Peyer's patch (tissue), 4 donors: ENCODE data around the gene SLC6A18. TPM values are rescaled to one million over a fixed set of nuclear protein-coding genes. Genes with fewer than 3 reads are reported as not detected.

ENCODE experiments used
- DNase-seq, 3 donors: peaks; one replicate each; pipeline ENCODE4 v3.0.0-alpha.2; 2017 to 2019
- H3K27ac ChIP-seq, 4 donors: fragments of 200-600 bp; sonication (generic); one replicate each; pipeline ENCODE4 v1.5.1; 2016 to 2019
- H3K27me3 ChIP-seq, 2 donors: fragments of 200-600 bp; sonication (generic); one replicate each; pipeline ENCODE4 v1.5.1; 2019
- H3K36me3 ChIP-seq, 3 donors: fragments of 200-600 bp; sonication (generic); one replicate each; pipeline ENCODE4 v1.5.1; 2016 to 2019
- H3K4me1 ChIP-seq, 4 donors: fragments of 200-600 bp; sonication (generic); one replicate each; pipeline ENCODE4 v1.5.1; 2016 to 2019
- H3K4me3 ChIP-seq, 4 donors: fragments of 200-600 bp; sonication (generic); 1 replicate in 3 of 4; 2 replicates in 1 of 4; pipeline ENCODE4 v1.5.1; 2016 to 2019; ENCODE audit warnings: mild to moderate bottlenecking in 1 of 4
- H3K9me3 ChIP-seq, 4 donors: fragments of 200-600 bp; sonication (generic); one replicate each; pipeline ENCODE4 v1.5.1; 2016 to 2019; ENCODE audit warnings: mild to moderate bottlenecking in 1 of 4
- POLR2A ChIP-seq, 2 donors: fragments of 450-650 bp; IDR thresholded peaks; one replicate each; pipeline ENCODE4 v1.5.1; 2017; ENCODE audit warnings: antibody characterized with exemption in 2 of 2, mild to moderate bottlenecking in 2 of 2, moderate library complexity in 2 of 2
- total RNA-seq, 4 donors: library from RNA; depleted of rRNA; stranded (reverse); fragments of >200 nt; gene quantifications; one replicate each; pipeline ENCODE4 v1.1.0, GENCODE V29; 2016
- TF ChIP-seq, protein P1 (sequence below), 6 experiments: fragments of 450-650 bp in 4 of 6; fragments of 200-600 bp in 2 of 6; sonication (generic) in 1 of 6; IDR thresholded peaks; one replicate each; pipeline ENCODE4 v1.5.1; 2017 to 2019; ENCODE audit warnings: antibody characterized with exemption in 6 of 6, mild to moderate bottlenecking in 3 of 6, moderate library complexity in 1 of 6

SLC6A18 gene
- total RNA-seq, 4 donors from 2014 or later, result 0.53 to 0.95 TPM; not detected in 2

DNA sequence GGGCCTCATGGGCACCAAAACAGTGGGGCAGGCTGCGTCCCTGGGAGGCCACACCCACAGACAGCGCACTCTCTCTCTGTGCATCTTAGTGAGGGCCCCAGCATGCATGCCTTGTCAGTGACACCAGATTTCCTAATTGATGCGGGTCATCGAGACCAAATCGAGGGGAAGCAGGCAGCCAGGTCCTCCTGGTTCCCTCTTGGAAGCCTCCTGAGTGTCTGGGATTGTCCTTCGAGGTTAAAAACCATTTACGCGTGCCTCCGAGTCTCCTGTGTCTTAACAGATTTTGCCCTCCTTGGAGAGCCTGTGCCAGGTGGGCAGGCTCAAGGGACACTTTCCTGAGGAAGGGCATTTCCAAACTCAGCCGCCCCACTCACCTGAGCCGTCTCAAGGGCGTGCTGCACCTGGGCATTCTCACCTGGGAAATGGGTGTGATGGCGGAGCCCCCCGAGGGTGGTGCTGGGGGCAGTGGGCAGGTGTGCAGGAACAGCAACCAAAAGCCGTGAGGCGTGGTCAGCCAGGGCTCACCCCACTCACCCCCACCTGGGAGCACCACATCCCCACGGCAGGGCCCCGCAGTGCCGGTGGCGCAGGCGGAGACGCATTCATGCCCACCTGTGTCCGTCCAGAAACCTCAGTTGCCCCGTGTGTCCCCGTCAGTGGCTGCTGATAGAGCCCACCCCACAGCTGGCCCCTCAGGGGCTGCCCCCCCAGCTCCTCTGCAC lies 21.1 kb upstream of the SLC6A18 start:
- TF ChIP-seq, protein P1, sequence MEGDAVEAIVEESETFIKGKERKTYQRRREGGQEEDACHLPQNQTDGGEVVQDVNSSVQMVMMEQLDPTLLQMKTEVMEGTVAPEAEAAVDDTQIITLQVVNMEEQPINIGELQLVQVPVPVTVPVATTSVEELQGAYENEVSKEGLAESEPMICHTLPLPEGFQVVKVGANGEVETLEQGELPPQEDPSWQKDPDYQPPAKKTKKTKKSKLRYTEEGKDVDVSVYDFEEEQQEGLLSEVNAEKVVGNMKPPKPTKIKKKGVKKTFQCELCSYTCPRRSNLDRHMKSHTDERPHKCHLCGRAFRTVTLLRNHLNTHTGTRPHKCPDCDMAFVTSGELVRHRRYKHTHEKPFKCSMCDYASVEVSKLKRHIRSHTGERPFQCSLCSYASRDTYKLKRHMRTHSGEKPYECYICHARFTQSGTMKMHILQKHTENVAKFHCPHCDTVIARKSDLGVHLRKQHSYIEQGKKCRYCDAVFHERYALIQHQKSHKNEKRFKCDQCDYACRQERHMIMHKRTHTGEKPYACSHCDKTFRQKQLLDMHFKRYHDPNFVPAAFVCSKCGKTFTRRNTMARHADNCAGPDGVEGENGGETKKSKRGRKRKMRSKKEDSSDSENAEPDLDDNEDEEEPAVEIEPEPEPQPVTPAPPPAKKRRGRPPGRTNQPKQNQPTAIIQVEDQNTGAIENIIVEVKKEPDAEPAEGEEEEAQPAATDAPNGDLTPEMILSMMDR (IDR thresholded peaks at IDR 0.05), result no peak
- no peak for TF ChIP-seq POLR2A (IDR thresholded peaks at IDR 0.05)
- H3K4me1 ChIP-seq, result peaks cover 0 to 15% (median 0%) of the 10 kb centered on the region in 4 donors
- H3K4me3 ChIP-seq, result peak overlapping the region in 2 of 4 donors; percentile 64 to 65
- no peaks in the 10 kb centered on the region for H3K27me3 ChIP-seq
- peaks cover 0 to 13% (median 0%) of the 10 kb centered on the region in 3 donors for H3K36me3 ChIP-seq
- peak overlapping the region in 2 of 4 donors; percentile 49 to 92 for H3K27ac ChIP-seq
- DNase-seq, result no peak
- no peaks in the 10 kb centered on the region for H3K9me3 ChIP-seq

DNA sequence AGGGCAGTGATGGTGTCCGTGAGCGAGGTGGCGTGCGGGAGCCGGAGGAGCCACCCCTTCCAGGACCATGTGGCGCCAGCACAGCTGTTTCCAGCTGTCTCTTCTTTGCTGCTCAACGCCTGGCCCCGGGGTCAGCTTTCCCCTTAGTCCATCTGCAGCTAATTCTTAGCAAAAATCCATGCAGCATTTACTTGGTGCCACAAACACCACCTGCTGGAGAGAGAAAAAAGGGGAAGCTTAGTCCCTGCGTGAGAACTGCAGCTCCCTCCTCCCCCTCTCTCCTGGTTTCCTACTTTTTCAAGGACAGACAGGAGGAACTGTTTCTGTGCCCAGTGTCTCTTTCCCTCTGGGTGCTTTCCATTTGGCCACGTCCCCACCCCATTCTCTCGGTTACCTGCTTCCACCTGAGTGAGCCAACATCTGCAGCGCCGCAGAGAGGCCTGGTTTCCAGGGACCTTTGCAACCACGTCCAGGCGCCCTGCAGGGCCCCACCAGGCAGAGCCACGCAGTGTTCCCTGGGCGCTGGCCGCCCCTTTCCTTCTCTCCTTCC lies 20.4 kb upstream of the SLC6A18 start:
- peak overlapping the region in 1 of 4 donors; percentile 49 for H3K27ac ChIP-seq
- H3K4me3 ChIP-seq, result peak overlapping the region in 2 of 4 donors; percentile 64 to 65
- H3K9me3 ChIP-seq, result no peaks in the 10 kb centered on the region
- TF ChIP-seq, protein P1 (IDR thresholded peaks at IDR 0.05), result peak in 4 of 6 experiments; percentile 15 to 62 (median 46)
- TF ChIP-seq POLR2A (IDR thresholded peaks at IDR 0.05), result no peak
- H3K36me3 ChIP-seq, result peaks cover 0 to 16% (median 0%) of the 10 kb centered on the region in 3 donors
- no peak for DNase-seq
- H3K27me3 ChIP-seq, result no peaks in the 10 kb centered on the region
- H3K4me1 ChIP-seq, result peaks cover 0 to 15% (median 0%) of the 10 kb centered on the region in 4 donors

DNA sequence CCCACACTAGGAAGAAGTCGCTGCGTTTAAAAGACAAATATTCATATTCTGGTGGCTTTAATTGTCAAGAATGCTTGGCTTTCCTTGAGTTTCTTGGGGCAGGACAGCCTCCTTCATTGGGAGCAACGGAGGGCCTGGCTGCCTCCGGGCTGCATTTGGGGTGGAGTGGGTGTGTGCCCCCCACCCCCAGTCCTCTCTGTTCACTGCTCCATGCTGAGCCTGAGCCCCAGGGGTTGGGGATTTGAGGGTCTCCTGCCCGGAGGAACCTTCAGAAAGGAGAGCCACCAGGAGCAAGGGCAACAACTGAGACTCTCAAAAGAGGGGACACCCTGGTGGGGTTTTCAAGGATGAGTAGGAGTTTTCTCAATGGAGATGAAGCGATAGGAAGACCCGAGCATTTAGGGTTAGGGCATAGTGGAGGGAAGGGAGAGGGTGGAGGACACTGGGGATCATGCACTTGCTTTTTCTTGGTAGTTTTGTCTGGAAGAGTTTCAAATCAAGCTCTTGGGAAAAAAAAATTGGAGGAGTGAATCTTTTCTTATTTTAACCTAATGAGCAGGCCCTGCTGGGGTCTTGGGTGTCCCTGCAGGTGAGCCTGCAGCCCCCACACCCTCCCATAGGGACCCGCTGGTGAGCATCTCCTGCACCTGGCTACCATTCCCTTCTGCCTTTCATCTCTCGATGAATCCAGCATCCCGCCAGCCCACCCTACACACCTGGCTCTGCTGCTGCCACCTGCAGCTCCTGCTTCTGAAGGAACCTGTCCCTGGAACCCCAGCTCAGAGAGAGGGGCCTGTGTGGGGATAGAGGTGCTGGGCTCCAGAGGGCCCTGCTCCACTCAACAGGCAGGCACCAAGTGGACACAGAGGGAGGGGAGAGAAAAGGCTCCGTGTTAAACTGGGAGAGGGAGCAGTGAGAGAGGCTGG lies 19.7 kb upstream of the SLC6A18 start:
- no peaks in the 10 kb centered on the region for H3K27me3 ChIP-seq
- no peaks in the 10 kb centered on the region for H3K9me3 ChIP-seq
- DNase-seq, result no peak
- no peak for TF ChIP-seq POLR2A (IDR thresholded peaks at IDR 0.05)
- TF ChIP-seq, protein P1 (IDR thresholded peaks at IDR 0.05), result no peak
- H3K27ac ChIP-seq, result peak overlapping the region in 1 of 4 donors; percentile 49
- peaks cover 0 to 22% (median 0%) of the 10 kb centered on the region in 3 donors for H3K36me3 ChIP-seq
- peaks cover 0 to 15% (median 0%) of the 10 kb centered on the region in 4 donors for H3K4me1 ChIP-seq
- peak overlapping the region in 2 of 4 donors; percentile 64 to 65 for H3K4me3 ChIP-seq

DNA sequence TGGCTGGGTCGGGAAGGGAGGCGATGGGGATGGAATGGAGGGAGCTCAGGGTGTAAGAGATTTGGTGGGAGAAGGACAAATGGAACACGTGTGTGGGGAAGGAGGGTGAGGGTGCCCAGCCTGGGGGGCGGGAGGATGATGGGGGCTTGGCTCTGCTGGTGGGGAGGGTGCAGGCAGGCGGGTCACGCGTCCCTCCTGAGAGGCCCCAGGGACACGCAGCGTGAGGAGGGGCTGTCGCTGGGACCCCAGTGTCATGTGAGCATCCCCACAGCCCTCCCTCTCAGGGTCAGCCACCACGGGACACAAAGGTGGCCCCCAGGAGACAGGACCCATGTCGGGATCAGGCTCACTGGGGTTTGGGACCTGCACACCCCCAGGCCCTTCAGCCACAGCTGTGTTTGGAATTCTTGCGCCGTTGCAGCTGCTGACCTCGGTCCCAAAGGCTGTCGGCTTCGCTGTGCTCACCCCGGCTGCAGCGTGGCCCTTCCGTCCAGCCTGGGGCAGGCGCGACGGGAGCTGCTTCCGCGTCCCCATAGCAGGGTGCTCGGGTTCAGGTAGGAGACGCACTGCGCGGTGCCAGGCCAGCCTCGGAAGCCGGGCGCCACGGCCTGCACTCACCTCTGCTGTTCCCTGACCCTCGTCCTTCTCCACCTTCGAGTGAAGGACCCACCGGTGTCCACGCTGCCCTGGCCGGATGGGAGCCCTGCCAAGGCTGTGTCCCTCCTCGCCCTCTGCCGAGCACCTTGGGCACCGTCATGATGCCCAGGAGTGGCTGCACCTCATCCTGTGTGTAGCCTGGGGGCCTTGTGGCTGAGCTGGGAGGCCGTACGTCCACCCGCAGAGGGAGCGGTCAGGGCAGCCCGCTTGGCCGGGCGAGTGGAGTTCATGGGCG lies 18.4 kb upstream of the SLC6A18 start:
- Histone ChIP-seq H3K36me3 (peaks cover 0 to 28% (median 0%) of the 10 kb centered on the region in 3 donors), H3K9me3 (no peaks in the 10 kb centered on the region), H3K27ac (no peak overlapping the region), H3K4me1 (peaks cover 0 to 12% (median 0%) of the 10 kb centered on the region in 4 donors), H3K4me3 (peak overlapping the region in 1 of 4 donors; percentile 7), H3K27me3 (no peaks in the 10 kb centered on the region)
- no peak for DNase-seq
- no peak for TF ChIP-seq POLR2A (IDR thresholded peaks at IDR 0.05)
- TF ChIP-seq, protein P1 (IDR thresholded peaks at IDR 0.05), result no peak
